ENCODE data around the gene TMUB1. TPM values are rescaled to one million over a fixed set of nuclear protein-coding genes. Genes with fewer than 3 reads are reported as not detected.

The TMUB1 gene
- total RNA-seq, 4 donors from 2014 or later, result 2.9 to 32.8 (median 8.6) TPM

- intact Hi-C loops (cut with DNase I; ENCODE audit: low total_unique reads), result loop anchor here (10.0 kb wide), 1 partner anchor 174 kb away; no protein-coding TSS in a partner anchor
- no peak overlapping the region for H3K27ac ChIP-seq
- TF ChIP-seq POLR2A (IDR thresholded peaks at IDR 0.05), result no peak
- no peak for TF ChIP-seq CTCF (IDR thresholded peaks at IDR 0.05)
Measured at GRCh38 chr7:151130741-151131157, 47.5 kb upstream of the TMUB1 start.

GRCh38 chr7:151129960-151130591, 46.8 kb upstream of the TMUB1 start:
- no peaks in the 10 kb centered on the region for H3K9me3 ChIP-seq
- TF ChIP-seq CTCF (IDR thresholded peaks at IDR 0.05) (no peak), POLR2A (IDR thresholded peaks at IDR 0.05) (no peak)
- DNase-seq, result no peak
- no peak overlapping the region for H3K4me3 ChIP-seq
- no peaks in the 10 kb centered on the region for H3K27me3 ChIP-seq
- H3K27ac ChIP-seq, result no peak overlapping the region
- intact Hi-C loops (cut with DNase I; ENCODE audit: low total_unique reads), result loop anchor here (10.0 kb wide), 1 partner anchor 175 kb away; no protein-coding TSS in a partner anchor
- H3K4me1 ChIP-seq, result peaks cover 0 to 9% of the 10 kb centered on the region in 2 donors
- H3K36me3 ChIP-seq, result no peaks in the 10 kb centered on the region

More at GRCh38 chr7:151130741-151131157, 47.5 kb upstream of the TMUB1 start:
- Histone ChIP-seq H3K27me3 (no peaks in the 10 kb centered on the region), H3K9me3 (no peaks in the 10 kb centered on the region), H3K4me1 (peaks cover 0 to 3% of the 10 kb centered on the region in 2 donors), H3K36me3 (no peaks in the 10 kb centered on the region), H3K4me3 (no peak overlapping the region)
- DNase-seq, result no peak

GRCh38 chr7:151129117-151129959, 46.0 kb upstream of the TMUB1 start:
- intact Hi-C loops (cut with DNase I; ENCODE audit: low total_unique reads), result no loop called here
- H3K9me3 ChIP-seq, result no peaks in the 10 kb centered on the region
- no peak overlapping the region for H3K27ac ChIP-seq
- H3K36me3 ChIP-seq, result no peaks in the 10 kb centered on the region
- TF ChIP-seq CTCF (IDR thresholded peaks at IDR 0.05) (no peak), POLR2A (IDR thresholded peaks at IDR 0.05) (no peak)
- no peak for DNase-seq
- no peaks in the 10 kb centered on the region for H3K27me3 ChIP-seq
- H3K4me1 ChIP-seq, result peaks cover 0 to 10% of the 10 kb centered on the region in 2 donors
- H3K4me3 ChIP-seq, result no peak overlapping the region

GRCh38 chr7:151128716-151129115, 45.4 kb upstream of the TMUB1 start:
- intact Hi-C loops (cut with DNase I; ENCODE audit: low total_unique reads), result no loop called here
- Histone ChIP-seq H3K27me3 (no peaks in the 10 kb centered on the region), H3K9me3 (no peaks in the 10 kb centered on the region), H3K36me3 (no peaks in the 10 kb centered on the region), H3K4me3 (no peak overlapping the region), H3K27ac (no peak overlapping the region), H3K4me1 (peaks cover 0 to 10% of the 10 kb centered on the region in 2 donors)
- DNase-seq, result no peak
- TF ChIP-seq POLR2A (IDR thresholded peaks at IDR 0.05) (no peak), CTCF (IDR thresholded peaks at IDR 0.05) (no peak)

GRCh38 chr7:151128144-151128543, 44.9 kb upstream of the TMUB1 start:
- no peaks in the 10 kb centered on the region for H3K9me3 ChIP-seq
- H3K4me1 ChIP-seq, result peaks cover 0 to 10% of the 10 kb centered on the region in 2 donors
- H3K27ac ChIP-seq, result no peak overlapping the region
- no peak for DNase-seq
- no peak overlapping the region for H3K4me3 ChIP-seq
- TF ChIP-seq POLR2A (IDR thresholded peaks at IDR 0.05) (no peak), CTCF (IDR thresholded peaks at IDR 0.05) (no peak)
- H3K27me3 ChIP-seq, result no peaks in the 10 kb centered on the region
- H3K36me3 ChIP-seq, result no peaks in the 10 kb centered on the region
- intact Hi-C loops (cut with DNase I; ENCODE audit: low total_unique reads), result no loop called here
